ENCODE data around the gene AQP7. TPM values are rescaled to one million over a fixed set of nuclear protein-coding genes. Genes with fewer than 3 reads are reported as not detected.

The AQP7 gene
- total and polyA plus RNA-seq, 8 donors, result 1.5 to 8.3 (median 3.3) TPM

DNA sequence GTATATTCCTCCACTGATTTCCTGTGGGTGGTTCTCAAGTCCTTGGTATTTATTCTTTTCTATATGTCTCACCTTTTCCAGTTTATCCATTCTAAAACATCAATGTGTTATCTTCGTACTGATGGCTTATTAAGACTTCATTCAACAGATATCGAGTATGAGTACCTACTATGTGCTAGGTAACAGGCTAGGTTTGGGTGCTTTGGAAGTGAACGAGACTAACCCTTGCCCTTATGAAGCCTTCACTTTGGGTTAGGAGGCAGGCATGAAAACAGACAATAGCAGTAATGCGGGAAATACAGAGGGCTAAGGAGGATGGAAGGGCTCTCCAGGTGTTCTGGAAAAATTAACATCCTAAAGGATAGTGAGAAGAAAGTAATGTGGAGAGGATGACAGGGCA lies 53.4 kb downstream of the AQP7 start:
- H3K4me1 ChIP-seq, result peaks cover 0 to 5% of the 10 kb centered on the region in 2 donors
- no peak overlapping the region for H3K4me3 ChIP-seq
- H3K27ac ChIP-seq, result no peak overlapping the region
- ATAC-seq, result no peak
- no peak for DNase-seq
- peaks cover 0 to 64% of the 10 kb centered on the region in 2 donors for H3K36me3 ChIP-seq
- intact Hi-C loops (cut with DNase I), result no loop called here
- TF ChIP-seq, protein P1, sequence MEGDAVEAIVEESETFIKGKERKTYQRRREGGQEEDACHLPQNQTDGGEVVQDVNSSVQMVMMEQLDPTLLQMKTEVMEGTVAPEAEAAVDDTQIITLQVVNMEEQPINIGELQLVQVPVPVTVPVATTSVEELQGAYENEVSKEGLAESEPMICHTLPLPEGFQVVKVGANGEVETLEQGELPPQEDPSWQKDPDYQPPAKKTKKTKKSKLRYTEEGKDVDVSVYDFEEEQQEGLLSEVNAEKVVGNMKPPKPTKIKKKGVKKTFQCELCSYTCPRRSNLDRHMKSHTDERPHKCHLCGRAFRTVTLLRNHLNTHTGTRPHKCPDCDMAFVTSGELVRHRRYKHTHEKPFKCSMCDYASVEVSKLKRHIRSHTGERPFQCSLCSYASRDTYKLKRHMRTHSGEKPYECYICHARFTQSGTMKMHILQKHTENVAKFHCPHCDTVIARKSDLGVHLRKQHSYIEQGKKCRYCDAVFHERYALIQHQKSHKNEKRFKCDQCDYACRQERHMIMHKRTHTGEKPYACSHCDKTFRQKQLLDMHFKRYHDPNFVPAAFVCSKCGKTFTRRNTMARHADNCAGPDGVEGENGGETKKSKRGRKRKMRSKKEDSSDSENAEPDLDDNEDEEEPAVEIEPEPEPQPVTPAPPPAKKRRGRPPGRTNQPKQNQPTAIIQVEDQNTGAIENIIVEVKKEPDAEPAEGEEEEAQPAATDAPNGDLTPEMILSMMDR (IDR thresholded peaks at IDR 0.05), result no peak
- no peaks in the 10 kb centered on the region for H3K27me3 ChIP-seq
- no peaks in the 10 kb centered on the region for H3K9me3 ChIP-seq

DNA sequence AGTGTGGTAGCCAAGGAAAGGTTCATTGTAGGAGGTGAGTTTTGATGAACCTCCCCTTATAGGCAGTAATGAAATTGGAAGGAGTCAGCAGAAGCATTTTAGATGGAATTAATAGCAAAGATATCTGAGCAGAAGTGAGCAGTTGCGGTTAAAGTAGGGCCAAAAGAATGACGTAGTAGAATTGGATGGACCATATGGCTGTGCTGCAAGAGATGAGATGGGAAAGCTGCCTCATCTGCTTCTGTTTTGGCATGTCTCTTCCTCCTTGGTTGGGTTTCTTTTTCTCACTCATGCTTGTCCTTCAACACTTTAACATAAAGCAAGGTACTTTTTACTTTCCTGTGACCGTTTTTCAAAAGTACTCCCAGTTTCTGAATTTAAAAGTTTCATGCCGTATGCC lies 55.8 kb downstream of the AQP7 start:
- TF ChIP-seq, protein P1 (IDR thresholded peaks at IDR 0.05), result no peak
- Histone ChIP-seq H3K4me1 (peaks cover 0 to 4% of the 10 kb centered on the region in 2 donors), H3K36me3 (peaks cover 0 to 84% of the 10 kb centered on the region in 2 donors), H3K27ac (no peak overlapping the region), H3K4me3 (no peak overlapping the region), H3K9me3 (no peaks in the 10 kb centered on the region), H3K27me3 (no peaks in the 10 kb centered on the region)
- ATAC-seq, result no peak
- intact Hi-C loops (cut with DNase I), result no loop called here
- no peak for DNase-seq

DNA sequence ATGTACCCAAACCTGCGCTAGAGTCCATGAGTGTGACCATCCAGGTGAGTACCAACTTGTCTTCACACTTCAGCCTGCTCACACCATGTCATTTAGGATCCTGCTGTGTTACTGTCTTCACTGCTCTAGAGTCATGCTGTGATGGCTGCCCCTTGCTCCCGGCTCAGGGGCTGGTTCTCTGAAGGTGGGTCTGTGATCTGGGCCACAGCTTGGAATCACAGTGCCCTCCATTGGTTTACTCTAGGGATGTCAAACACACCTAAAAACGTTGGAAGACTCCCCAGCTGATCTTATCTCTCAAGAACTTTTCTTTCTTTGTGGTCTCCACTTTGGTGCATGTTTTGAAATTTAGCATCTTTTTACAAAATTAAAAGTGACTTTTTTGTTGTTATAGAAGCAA lies 58.2 kb downstream of the AQP7 start:
- Histone ChIP-seq H3K4me3 (no peak overlapping the region), H3K36me3 (peaks cover 0 to 100% of the 10 kb centered on the region in 2 donors), H3K27ac (no peak overlapping the region), H3K27me3 (no peaks in the 10 kb centered on the region), H3K9me3 (peaks cover 0 to 11% of the 10 kb centered on the region in 2 donors), H3K4me1 (no peaks in the 10 kb centered on the region)
- TF ChIP-seq, protein P1 (IDR thresholded peaks at IDR 0.05), result no peak
- DNase-seq (no peak), ATAC-seq (no peak)
- intact Hi-C loops (cut with DNase I), result no loop called here

DNA sequence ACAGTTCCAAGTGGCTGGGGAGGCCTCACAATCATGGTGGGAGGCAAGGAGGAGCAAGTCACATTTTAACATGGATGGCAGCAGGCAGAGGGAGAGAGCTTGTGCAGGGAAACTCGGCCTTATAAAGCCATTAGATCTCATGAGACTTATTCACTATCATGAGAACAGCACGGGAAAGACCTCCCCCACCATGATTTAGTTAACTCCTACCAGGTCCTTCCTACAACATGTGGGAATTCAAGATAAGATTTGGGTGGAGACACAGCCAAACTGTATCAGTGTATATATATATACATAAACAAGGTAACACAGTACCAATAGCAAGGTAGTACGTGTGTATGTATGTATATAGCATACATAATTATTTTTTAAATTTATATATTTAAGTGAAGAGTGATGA lies 61.2 kb downstream of the AQP7 start:
- ATAC-seq (no peak), DNase-seq (no peak)
- TF ChIP-seq, protein P1 (IDR thresholded peaks at IDR 0.05), result no peak
- Histone ChIP-seq H3K27me3 (no peaks in the 10 kb centered on the region), H3K36me3 (peaks cover 0 to 100% of the 10 kb centered on the region in 2 donors), H3K9me3 (peaks cover 0 to 11% of the 10 kb centered on the region in 2 donors), H3K27ac (no peak overlapping the region), H3K4me3 (no peak overlapping the region), H3K4me1 (no peaks in the 10 kb centered on the region)
- intact Hi-C loops (cut with DNase I), result no loop called here

DNA sequence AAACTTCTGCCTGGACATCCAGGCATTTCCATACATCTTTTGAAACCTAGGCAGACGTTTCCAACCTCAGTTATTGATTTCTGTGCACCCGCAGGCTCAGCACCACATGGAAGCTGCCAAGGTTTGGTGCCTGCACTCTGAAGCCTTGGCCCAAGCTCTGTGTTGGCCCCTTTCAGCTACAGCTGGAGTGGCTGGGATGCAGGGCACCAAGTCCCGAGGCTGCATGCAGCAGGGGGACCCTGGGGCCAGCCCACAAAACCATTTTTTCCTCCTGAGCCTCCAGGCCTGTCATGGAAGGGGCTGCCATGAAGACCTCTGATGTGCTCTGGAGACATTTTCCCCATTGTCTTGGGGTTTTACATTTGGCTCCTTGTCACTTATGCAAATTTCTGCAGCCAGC lies 62.2 kb downstream of the AQP7 start:
- no peak overlapping the region for H3K27ac ChIP-seq
- H3K4me3 ChIP-seq, result no peak overlapping the region
- no peaks in the 10 kb centered on the region for H3K4me1 ChIP-seq
- peaks cover 0 to 100% of the 10 kb centered on the region in 2 donors for H3K36me3 ChIP-seq
- TF ChIP-seq, protein P1 (IDR thresholded peaks at IDR 0.05), result no peak
- no peak for DNase-seq
- H3K9me3 ChIP-seq, result peaks cover 0 to 11% of the 10 kb centered on the region in 2 donors
- intact Hi-C loops (cut with DNase I), result no loop called here
- H3K27me3 ChIP-seq, result no peaks in the 10 kb centered on the region
- no peak for ATAC-seq

Other genes starting within 250 kb of the AQP7 start
- 100 to 1,000 TPM in 1 of 2 donors, 10 to 100 TPM in 1; 83.6 to 107 TPM for gene B4GALT1, start 235.2 kb downstream of the AQP7 start, total RNA-seq
- gene B4GALT1, start 235.2 kb downstream of the AQP7 start, polyA plus RNA-seq (ENCODE audit: insufficient read length in 6 of 6), result 10 to 100 TPM; 58.8 to 79.6 (median 74.5) TPM
- not detected for gene SPINK4, start 162.4 kb downstream of the AQP7 start, total RNA-seq
- gene SPINK4, start 162.4 kb downstream of the AQP7 start, polyA plus RNA-seq (ENCODE audit: insufficient read length in 6 of 6), result not detected
- 100 to 1,000 TPM; 103 to 111 TPM for gene BAG1, start 137.9 kb downstream of the AQP7 start, total RNA-seq
- gene BAG1, start 137.9 kb downstream of the AQP7 start, polyA plus RNA-seq (ENCODE audit: insufficient read length in 6 of 6), result 10 to 100 TPM; 52.3 to 60.7 (median 56.1) TPM
- gene CHMP5, start 137.5 kb downstream of the AQP7 start, total RNA-seq, result 10 to 100 TPM; 67.4 to 79.3 TPM
- 100 to 1,000 TPM in 3 of 6 donors, 10 to 100 TPM in 3; 92.3 to 112 (median 99.8) TPM for gene CHMP5, start 137.5 kb downstream of the AQP7 start, polyA plus RNA-seq (ENCODE audit: insufficient read length in 6 of 6)
- 10 to 100 TPM; 32.0 to 39.3 TPM for gene NFX1, start 112.1 kb downstream of the AQP7 start, total RNA-seq
- gene NFX1, start 112.1 kb downstream of the AQP7 start, polyA plus RNA-seq (ENCODE audit: insufficient read length in 6 of 6), result 10 to 100 TPM; 35.2 to 43.2 (median 38.4) TPM
- 100 to 1,000 TPM; 231 to 265 TPM for gene AQP3, start 45.0 kb upstream of the AQP7 start, total RNA-seq
- gene AQP3, start 45.0 kb upstream of the AQP7 start, polyA plus RNA-seq (ENCODE audit: insufficient read length in 6 of 6), result 10 to 100 TPM in 5 of 6 donors, 1 to 10 TPM in 1; 8.0 to 31.5 (median 22.6) TPM
- 10 to 100 TPM; 36.1 to 48.3 TPM for gene NOL6, start 71.4 kb upstream of the AQP7 start, total RNA-seq
- gene NOL6, start 71.4 kb upstream of the AQP7 start, polyA plus RNA-seq (ENCODE audit: insufficient read length in 6 of 6), result 10 to 100 TPM; 23.3 to 36.9 (median 26.3) TPM
- 1 to 10 TPM in 1 of 2 donors, under 1 TPM in 1; 0.58 to 1.3 TPM for gene ANKRD18B, start 121.7 kb upstream of the AQP7 start, total RNA-seq
- under 1 TPM; 0.14 to 0.92 (median 0.48) TPM for gene ANKRD18B, start 121.7 kb upstream of the AQP7 start, polyA plus RNA-seq (ENCODE audit: insufficient read length in 6 of 6)